Common myeloid progenitor, CD34-positive (primary cell): ENCODE measurements around the gene ELOVL2.

Experiments used
- CTCF ChIA-PET: fragments of 350-600 bp; sonication (Branson Sonifier 250); formaldehyde crosslinking; loops from one replicate; lab custom pipeline; 2021; ENCODE audit warnings: antibody characterized with exemption; lab: Charles Lee
- POLR2A ChIA-PET: fragments of 350-600 bp; sonication (Branson Sonifier 250); formaldehyde crosslinking; loops from one replicate; lab custom pipeline; 2021; ENCODE audit warnings: antibody characterized with exemption; lab: Charles Lee
- DNase-seq, 3 donors: peaks; one replicate each; pipeline versions ENCODE4 v3.0.0 to v3.0.0-alpha.2; 2013
- H3K27ac ChIP-seq, 2 experiments: 1 replicate in 1 of 2; 2 replicates in 1 of 2; pipeline ENCODE4 v1.7.0; 2013; ENCODE audit warnings: inconsistent platforms in 2 of 2, low read length in 2 of 2, mild to moderate bottlenecking in 2 of 2, low read depth in 1 of 2, moderate library complexity in 1 of 2; ENCODE audit not compliant: severe bottlenecking in 2 of 2, insufficient read depth in 1 of 2, poor library complexity in 1 of 2
- H3K27me3 ChIP-seq, 5 experiments: replicated peaks in 2 of 5; 1 replicate in 3 of 5; 2 replicates in 2 of 5; pipeline versions ENCODE4 v1.6.1 to v1.7.0; 2013; ENCODE audit warnings: low read length in 4 of 5, mild to moderate bottlenecking in 2 of 5, moderate library complexity in 2 of 5, inconsistent platforms in 1 of 5; ENCODE audit not compliant: insufficient read depth in 5 of 5, control insufficient read depth in 4 of 5
- H3K36me3 ChIP-seq, 4 experiments: 1 replicate in 2 of 4; 2 replicates in 2 of 4; pipeline versions ENCODE4 v1.6.1 to v1.7.0; 2013; ENCODE audit warnings: low read length in 3 of 4, control low read depth in 1 of 4, mild to moderate bottlenecking in 1 of 4; ENCODE audit not compliant: control insufficient read depth in 4 of 4, insufficient read depth in 4 of 4
- H3K4me1 ChIP-seq, 4 experiments: 1 replicate in 3 of 4; 2 replicates in 1 of 4; pipeline versions ENCODE4 v1.6.1 to v1.7.1; 2013; ENCODE audit warnings: low read length in 3 of 4, mild to moderate bottlenecking in 3 of 4, control low read depth in 1 of 4, inconsistent platforms in 1 of 4, moderate library complexity in 1 of 4; ENCODE audit not compliant: control insufficient read depth in 4 of 4, insufficient read depth in 4 of 4; ENCODE audit errors: control extremely low read depth in 1 of 4
- H3K4me3 ChIP-seq, 7 experiments: 1 replicate in 4 of 7; 2 replicates in 3 of 7; pipeline versions ENCODE4 v1.5.1 to v1.7.0; 2013; ENCODE audit warnings: mild to moderate bottlenecking in 7 of 7, low read length in 6 of 7, moderate library complexity in 6 of 7, inconsistent platforms in 2 of 7, low read depth in 2 of 7, control low read depth in 1 of 7; ENCODE audit not compliant: insufficient read depth in 4 of 7, control insufficient read depth in 1 of 7; ENCODE audit errors: extremely low read depth in 1 of 7
- H3K9me3 ChIP-seq, 5 experiments: 1 replicate in 4 of 5; 2 replicates in 1 of 5; pipeline versions ENCODE4 v1.6.1 to v1.7.1; 2013; ENCODE audit warnings: low read length in 4 of 5, mild to moderate bottlenecking in 2 of 5, inconsistent platforms in 1 of 5, low read depth in 1 of 5, moderate library complexity in 1 of 5; ENCODE audit not compliant: control insufficient read depth in 4 of 5, insufficient read depth in 2 of 5; ENCODE audit errors: control extremely low read depth in 1 of 5
- WGBS: methylation state at CpG from one replicate; pipeline ENCODE4 v1.1.5; 2013; ENCODE audit not compliant: insufficient coverage; 5-methylcytosine and 5-hydroxymethylcytosine counted together

ELOVL2 gene

DNA sequence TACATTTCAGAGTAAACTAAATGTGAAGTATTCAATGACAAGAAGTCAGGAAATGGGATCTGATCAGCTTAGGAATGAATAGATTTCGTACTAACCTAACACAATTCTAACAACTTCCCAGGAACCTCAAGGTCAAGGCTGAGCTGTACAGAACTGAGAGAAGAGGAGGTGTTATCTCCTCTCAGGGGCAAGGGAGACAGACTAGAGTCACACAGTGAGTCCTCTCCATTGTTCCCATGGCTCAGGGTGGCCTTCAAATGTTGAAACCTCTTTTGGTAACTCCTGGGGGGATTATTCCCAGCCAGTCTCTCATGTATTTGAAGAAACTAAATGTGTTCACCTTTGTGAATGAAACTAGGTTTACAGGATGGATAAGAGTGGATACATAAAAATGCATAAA lies 27.7 kb downstream of the ELOVL2 start:
- no CpG with 5 or more reads among the region's 1 CpG for WGBS
- H3K4me1 ChIP-seq = peaks cover 0 to 1% (median 0%) of the 10 kb centered on the region in 4 experiments
- peaks cover 2 to 15% (median 7%) of the 10 kb centered on the region in 5 experiments for H3K27me3 ChIP-seq
- ChIA-PET CTCF (interaction anchor here (1.6 kb wide), 1 partner anchor 11 kb away, joined by 3 read pairs; no protein-coding TSS in a partner anchor), POLR2A (no interaction called here)
- no peak overlapping the region for H3K27ac ChIP-seq
- no peaks in the 10 kb centered on the region for H3K9me3 ChIP-seq
- no peak overlapping the region for H3K4me3 ChIP-seq
- no peaks in the 10 kb centered on the region for H3K36me3 ChIP-seq
- no peak for DNase-seq

DNA sequence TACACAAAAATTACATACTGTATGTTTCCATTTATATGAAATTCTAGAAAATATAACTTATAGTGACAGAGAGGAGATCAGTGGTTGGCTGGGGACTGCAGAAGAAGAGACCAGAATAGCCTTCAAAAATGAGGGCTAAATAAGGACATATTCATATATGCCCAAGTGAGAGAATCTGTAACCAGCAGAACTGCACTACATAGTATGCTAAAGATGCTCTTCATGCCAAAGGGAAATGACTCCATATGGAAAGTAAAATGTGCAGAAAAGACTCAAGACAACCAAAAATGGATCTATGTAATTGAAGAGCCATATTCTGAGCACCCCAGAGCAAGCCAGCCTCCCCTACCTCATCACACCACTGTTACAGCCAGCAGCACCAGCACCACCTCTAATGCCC lies 29.0 kb downstream of the ELOVL2 start:
- H3K4me1 ChIP-seq = no peaks in the 10 kb centered on the region
- H3K27me3 ChIP-seq = peaks cover 2 to 15% (median 5%) of the 10 kb centered on the region in 5 experiments
- POLR2A ChIA-PET = no interaction called here
- H3K36me3 ChIP-seq = no peaks in the 10 kb centered on the region
- CTCF ChIA-PET = no interaction called here
- DNase-seq = no peak
- no peak overlapping the region for H3K27ac ChIP-seq
- no peaks in the 10 kb centered on the region for H3K9me3 ChIP-seq
- H3K4me3 ChIP-seq = no peak overlapping the region

DNA sequence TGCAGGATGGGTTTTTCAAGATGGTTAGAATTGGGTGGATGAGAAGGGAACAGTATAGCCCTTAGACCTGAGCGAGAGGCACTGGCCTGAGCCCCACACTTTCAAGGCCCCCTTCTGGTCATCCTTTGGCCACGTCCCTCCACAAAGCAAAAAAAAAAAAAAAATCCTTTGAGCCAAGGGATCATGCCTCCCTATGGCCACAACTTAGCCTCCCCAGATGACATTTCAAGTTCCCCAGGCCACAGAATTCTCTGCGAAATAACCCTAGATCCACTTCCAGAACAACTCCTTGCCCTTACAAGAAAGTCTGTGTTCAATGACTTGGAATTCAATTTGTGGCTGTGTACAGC lies 30.4 kb downstream of the ELOVL2 start:
- Histone ChIP-seq H3K27ac (no peak overlapping the region), H3K9me3 (no peaks in the 10 kb centered on the region), H3K27me3 (peaks cover 2 to 15% (median 7%) of the 10 kb centered on the region in 5 experiments), H3K36me3 (no peaks in the 10 kb centered on the region), H3K4me1 (no peaks in the 10 kb centered on the region), H3K4me3 (no peak overlapping the region)
- WGBS = 100% methylated on average over 1 of the region's 3 CpGs
- CTCF ChIA-PET = no interaction called here
- DNase-seq = no peak
- POLR2A ChIA-PET = no interaction called here

DNA sequence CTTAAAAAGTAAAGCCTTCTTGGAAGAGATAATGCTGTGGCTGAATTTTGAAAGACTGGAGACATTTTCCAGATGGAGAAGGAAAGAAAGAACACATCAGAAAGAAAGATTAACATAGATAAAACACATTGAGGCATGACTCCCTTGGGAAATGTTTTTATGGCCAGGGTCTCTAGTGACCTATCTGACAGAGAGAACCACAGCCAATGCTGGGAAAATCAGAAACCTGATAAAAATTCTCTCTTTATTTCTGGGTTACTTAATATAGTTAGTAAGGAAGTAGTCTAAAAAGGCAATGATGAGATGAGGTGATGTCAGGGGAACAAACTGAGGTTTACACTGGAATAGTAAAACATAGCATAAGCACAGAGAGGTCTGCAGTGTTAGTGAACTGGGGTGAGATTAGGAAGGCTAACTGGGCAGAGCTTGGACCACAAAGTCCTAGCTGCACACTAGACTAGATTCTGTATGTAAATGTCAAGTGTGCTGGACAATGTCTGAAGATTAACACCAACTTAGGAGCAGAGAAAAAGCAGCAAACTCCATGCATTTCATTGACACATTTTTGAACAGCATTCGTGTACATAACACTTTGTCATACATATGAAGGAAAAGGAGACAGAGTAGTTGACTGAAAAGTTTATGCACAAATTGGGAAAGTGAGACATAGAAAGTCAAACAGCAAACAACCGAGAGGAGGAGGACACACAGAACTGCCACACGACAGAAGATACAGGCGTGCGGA lies 31.0 kb downstream of the ELOVL2 start:
- Histone ChIP-seq H3K9me3 (no peaks in the 10 kb centered on the region), H3K36me3 (no peaks in the 10 kb centered on the region), H3K27ac (no peak overlapping the region), H3K4me1 (no peaks in the 10 kb centered on the region), H3K4me3 (no peak overlapping the region), H3K27me3 (peaks cover 2 to 13% (median 7%) of the 10 kb centered on the region in 5 experiments)
- ChIA-PET POLR2A (no interaction called here), CTCF (no interaction called here)
- 100% methylated on average over 4 of the region's 5 CpGs for WGBS
- no peak for DNase-seq

DNA sequence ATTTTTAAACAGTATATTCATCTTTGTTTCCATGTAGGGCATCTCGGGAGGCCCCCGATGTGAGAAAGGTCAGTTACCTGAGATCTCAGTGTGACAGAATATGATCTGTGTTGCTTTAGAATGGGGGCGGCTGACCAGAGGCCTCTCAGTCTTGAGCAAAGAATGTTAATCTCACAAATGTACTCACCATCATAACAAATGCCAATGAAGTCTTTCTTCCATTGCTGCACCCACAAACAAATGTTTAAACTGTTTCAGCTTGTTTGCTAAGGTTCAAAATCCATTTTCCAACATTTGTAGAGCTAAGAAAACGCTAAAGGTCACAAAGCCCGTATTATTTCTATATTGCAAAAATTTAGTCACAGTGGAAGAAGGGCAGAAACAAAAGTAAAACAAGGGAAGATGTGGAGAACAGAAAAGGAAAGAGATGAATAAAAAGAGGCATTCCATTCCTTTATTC lies 31.8 kb downstream of the ELOVL2 start:
- ChIA-PET POLR2A (no interaction called here), CTCF (interaction anchor here (0.5 to 0.8 kb wide), 2 partner anchors 13 to 458 kb away, joined by 3 read pairs; no protein-coding TSS in a partner anchor)
- H3K27ac ChIP-seq = no peak overlapping the region
- H3K9me3 ChIP-seq = no peaks in the 10 kb centered on the region
- H3K36me3 ChIP-seq = no peaks in the 10 kb centered on the region
- no peak for DNase-seq
- no peaks in the 10 kb centered on the region for H3K4me1 ChIP-seq
- peaks cover 2 to 12% (median 7%) of the 10 kb centered on the region in 5 experiments for H3K27me3 ChIP-seq
- WGBS = no CpG with 5 or more reads among the region's 5 CpGs
- no peak overlapping the region for H3K4me3 ChIP-seq

DNA sequence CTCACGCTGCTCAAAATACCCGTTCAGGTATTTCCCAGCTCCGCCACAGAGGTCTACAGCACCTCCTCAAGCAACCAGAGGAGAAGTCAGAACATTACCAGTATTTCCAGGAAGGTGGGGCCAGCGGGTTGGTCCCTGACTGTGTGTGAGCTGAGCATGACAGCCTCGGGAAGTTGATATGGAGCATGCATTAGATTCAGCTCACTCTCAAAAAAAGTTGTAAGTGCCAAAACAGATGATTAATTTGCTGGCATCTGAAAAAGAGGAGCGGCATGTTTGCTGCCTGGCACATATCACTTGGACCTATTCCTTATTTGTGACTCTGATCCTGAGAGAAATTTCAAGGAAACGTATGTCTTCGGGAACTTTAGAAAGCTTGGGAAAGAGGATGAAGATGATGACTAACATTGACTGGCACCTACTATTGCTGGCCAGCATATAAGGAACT lies 32.3 kb downstream of the ELOVL2 start:
- 62% methylated on average over 5 of the region's 8 CpGs for WGBS
- peak in 1 of 3 donors; percentile 7 for DNase-seq
- peaks cover 2 to 11% (median 7%) of the 10 kb centered on the region in 5 experiments for H3K27me3 ChIP-seq
- no peaks in the 10 kb centered on the region for H3K4me1 ChIP-seq
- no peaks in the 10 kb centered on the region for H3K36me3 ChIP-seq
- H3K27ac ChIP-seq = no peak overlapping the region
- ChIA-PET POLR2A (no interaction called here), CTCF (interaction anchor here (0.5 to 0.8 kb wide), 2 partner anchors 13 to 459 kb away, joined by 3 read pairs; no protein-coding TSS in a partner anchor)
- H3K9me3 ChIP-seq = no peaks in the 10 kb centered on the region
- no peak overlapping the region for H3K4me3 ChIP-seq

DNA sequence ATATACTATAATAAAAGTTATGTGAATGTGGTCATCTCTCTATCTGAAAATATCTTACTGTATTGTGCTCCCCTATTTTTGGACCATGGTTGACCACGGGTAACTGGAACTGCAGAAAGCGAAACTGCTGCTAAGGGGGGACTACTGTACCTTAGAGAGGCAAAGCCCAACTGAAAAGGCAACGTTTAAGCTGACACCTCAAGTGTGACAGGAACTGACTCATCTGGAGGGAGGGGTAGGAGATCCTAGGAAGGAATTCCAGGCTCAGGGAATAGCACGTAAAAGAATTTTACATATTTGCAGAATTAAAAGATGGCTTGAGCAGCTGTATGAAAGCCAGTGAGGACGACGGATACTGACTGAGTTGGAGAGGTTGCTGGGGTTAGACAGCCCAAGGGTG lies 34.8 kb downstream of the ELOVL2 start:
- Histone ChIP-seq H3K27ac (no peak overlapping the region), H3K27me3 (peaks cover 0 to 7% (median 4%) of the 10 kb centered on the region in 5 experiments), H3K9me3 (no peaks in the 10 kb centered on the region), H3K4me3 (no peak overlapping the region), H3K36me3 (no peaks in the 10 kb centered on the region), H3K4me1 (no peaks in the 10 kb centered on the region)
- CTCF ChIA-PET = interaction anchor here (1.0 kb wide), 1 partner anchor 12 kb away, joined by 3 read pairs; no protein-coding TSS in a partner anchor
- 90% methylated on average over 6 of the region's 6 CpGs for WGBS
- DNase-seq = no peak
- POLR2A ChIA-PET = no interaction called here
